ENCODE results near the gene FUBP1. TPM values are rescaled to one million over a fixed set of nuclear protein-coding genes. Genes with fewer than 3 reads are reported as not detected.

FUBP1 gene
- total RNA-seq, 1 donor from 2014 or later = 90.3 TPM

- TF ChIP-seq CTCF (IDR thresholded peaks at IDR 0.05) = no peak
- DNase-seq (ENCODE audit: low spot score in 2 of 2) = no peak
- intact Hi-C loops (cut with DNase I) = no loop called here
- H3K4me1 ChIP-seq = peaks cover 0 to 3% of the 10 kb centered on the region in 2 donors
- no peaks in the 10 kb centered on the region for H3K27me3 ChIP-seq
- no peaks in the 10 kb centered on the region for H3K9me3 ChIP-seq
- H3K36me3 ChIP-seq = peaks cover 9 to 19% of the 10 kb centered on the region in 2 donors
- H3K27ac ChIP-seq = no peak overlapping the region
- no peak overlapping the region for H3K4me3 ChIP-seq
Measured at GRCh38 chr1:77906624-77907023, 72.2 kb downstream of the FUBP1 start.

- DNase-seq (ENCODE audit: low spot score in 2 of 2) = no peak
- intact Hi-C loops (cut with DNase I) = no loop called here
- no peak for TF ChIP-seq CTCF (IDR thresholded peaks at IDR 0.05)
- Histone ChIP-seq H3K27me3 (no peaks in the 10 kb centered on the region), H3K27ac (no peak overlapping the region), H3K36me3 (peaks cover 9 to 22% of the 10 kb centered on the region in 2 donors), H3K4me3 (no peak overlapping the region), H3K9me3 (no peaks in the 10 kb centered on the region), H3K4me1 (peaks cover 0 to 3% of the 10 kb centered on the region in 2 donors)
Measured at GRCh38 chr1:77906019-77906545, 72.8 kb downstream of the FUBP1 start.

- no peak for TF ChIP-seq CTCF (IDR thresholded peaks at IDR 0.05)
- Histone ChIP-seq H3K27me3 (no peaks in the 10 kb centered on the region), H3K27ac (no peak overlapping the region), H3K36me3 (peaks cover 9 to 22% of the 10 kb centered on the region in 2 donors), H3K4me3 (no peak overlapping the region), H3K4me1 (peaks cover 0 to 3% of the 10 kb centered on the region in 2 donors), H3K9me3 (no peaks in the 10 kb centered on the region)
- intact Hi-C loops (cut with DNase I) = no loop called here
- DNase-seq (ENCODE audit: low spot score in 2 of 2) = no peak
Measured at GRCh38 chr1:77905603-77906002, 73.3 kb downstream of the FUBP1 start.

GRCh38 chr1:77900687-77901293, 78.1 kb downstream of the FUBP1 start:
- H3K36me3 ChIP-seq = peaks cover 9 to 18% of the 10 kb centered on the region in 2 donors
- peak overlapping the region in 1 of 2 donors; percentile 36 for H3K4me3 ChIP-seq
- intact Hi-C loops (cut with DNase I) = no loop called here
- H3K9me3 ChIP-seq = peaks cover 0 to 5% of the 10 kb centered on the region in 2 donors
- TF ChIP-seq CTCF (IDR thresholded peaks at IDR 0.05) = peak; percentile 31 to 65 (median 38)
- no peak overlapping the region for H3K27ac ChIP-seq
- peaks cover 0 to 10% of the 10 kb centered on the region in 2 donors for H3K4me1 ChIP-seq
- H3K27me3 ChIP-seq = no peaks in the 10 kb centered on the region
- no peak for DNase-seq (ENCODE audit: low spot score in 2 of 2)

- Histone ChIP-seq H3K27me3 (no peaks in the 10 kb centered on the region), H3K36me3 (peaks cover 18 to 28% of the 10 kb centered on the region in 2 donors), H3K9me3 (peaks cover 0 to 5% of the 10 kb centered on the region in 2 donors), H3K4me3 (peak overlapping the region in 1 of 2 donors; percentile 36), H3K27ac (peak overlapping the region in 1 of 2 donors; percentile 19), H3K4me1 (peaks cover 0 to 7% of the 10 kb centered on the region in 2 donors)
- DNase-seq (ENCODE audit: low spot score in 2 of 2) = no peak
- TF ChIP-seq CTCF (IDR thresholded peaks at IDR 0.05) = no peak
- intact Hi-C loops (cut with DNase I) = no loop called here
Measured at GRCh38 chr1:77899647-77900320, 79.1 kb downstream of the FUBP1 start.

Other genes starting within 250 kb of the FUBP1 start
- gene USP33, start 219.2 kb downstream of the FUBP1 start, total RNA-seq = 28.6 TPM
- gene MIGA1, start 199.4 kb downstream of the FUBP1 start, total RNA-seq = 13.1 TPM
- gene NEXN, start 90.4 kb downstream of the FUBP1 start, total RNA-seq = 38.2 TPM
- gene DNAJB4, start 25.9 kb upstream of the FUBP1 start, total RNA-seq = 20.1 TPM
- gene GIPC2, start 66.9 kb upstream of the FUBP1 start, total RNA-seq = 0.64 TPM